ENCODE data around the gene TP53I13.

- TF ChIP-seq CTCF (conservative IDR thresholded peaks at IDR 0.05): no peak; the same call in 1 of the 2 replicates
- no peak for TF ChIP-seq ZFX (IDR thresholded peaks at IDR 0.05)
Measured at GRCh38 chr17:29619251-29619650, 50.8 kb downstream of the TP53I13 start.

Data from C4-2B (cell line).